ENCODE data around the gene MTERF2.

DNA sequence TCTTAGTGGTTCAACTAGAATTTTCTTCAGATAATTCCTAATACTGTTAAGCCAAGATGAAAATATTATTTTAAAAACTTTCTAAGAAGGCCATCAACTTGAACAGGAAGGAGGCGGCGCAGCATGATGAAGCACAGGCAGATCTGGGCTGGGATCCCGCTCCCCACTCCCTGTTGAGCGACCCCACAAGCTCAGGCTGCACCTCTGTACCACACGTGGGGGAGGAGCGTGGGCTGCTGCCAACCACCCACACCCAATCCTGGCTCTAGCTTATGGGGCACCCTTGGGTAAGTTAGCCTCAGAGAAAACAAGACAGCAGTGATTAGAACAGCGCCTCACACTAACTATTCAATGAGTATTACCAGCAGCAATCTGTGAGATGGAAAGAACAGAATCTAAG lies 6.0 kb downstream of the MTERF2 start:
- TF ChIP-seq, protein P1, sequence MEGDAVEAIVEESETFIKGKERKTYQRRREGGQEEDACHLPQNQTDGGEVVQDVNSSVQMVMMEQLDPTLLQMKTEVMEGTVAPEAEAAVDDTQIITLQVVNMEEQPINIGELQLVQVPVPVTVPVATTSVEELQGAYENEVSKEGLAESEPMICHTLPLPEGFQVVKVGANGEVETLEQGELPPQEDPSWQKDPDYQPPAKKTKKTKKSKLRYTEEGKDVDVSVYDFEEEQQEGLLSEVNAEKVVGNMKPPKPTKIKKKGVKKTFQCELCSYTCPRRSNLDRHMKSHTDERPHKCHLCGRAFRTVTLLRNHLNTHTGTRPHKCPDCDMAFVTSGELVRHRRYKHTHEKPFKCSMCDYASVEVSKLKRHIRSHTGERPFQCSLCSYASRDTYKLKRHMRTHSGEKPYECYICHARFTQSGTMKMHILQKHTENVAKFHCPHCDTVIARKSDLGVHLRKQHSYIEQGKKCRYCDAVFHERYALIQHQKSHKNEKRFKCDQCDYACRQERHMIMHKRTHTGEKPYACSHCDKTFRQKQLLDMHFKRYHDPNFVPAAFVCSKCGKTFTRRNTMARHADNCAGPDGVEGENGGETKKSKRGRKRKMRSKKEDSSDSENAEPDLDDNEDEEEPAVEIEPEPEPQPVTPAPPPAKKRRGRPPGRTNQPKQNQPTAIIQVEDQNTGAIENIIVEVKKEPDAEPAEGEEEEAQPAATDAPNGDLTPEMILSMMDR (IDR thresholded peaks at IDR 0.05 in 4 of 5, conservative IDR thresholded peaks at IDR 0.05 in 1 of 5): no peak
- no peak for TF ChIP-seq POLR2A (IDR thresholded peaks at IDR 0.05)
